Measurements from ENCODE around the gene ABCA1.

- TF ChIP-seq CTCF (conservative IDR thresholded peaks at IDR 0.05): no peak
- no peak for TF ChIP-seq ZFX (IDR thresholded peaks at IDR 0.05)
Observed at GRCh38 chr9:104915049-104915448, 12.9 kb downstream of the ABCA1 start.

All from C4-2B (cell line).